Panc1 (cell line): ENCODE measurements around the gene SUPT6H. TPM values are rescaled to one million over a fixed set of nuclear protein-coding genes. Genes with fewer than 3 reads are reported as not detected.
A peak's percentile ranks its signal among the peaks of the same experiment; 100 is the strongest.

Experiments used
- ATAC-seq: fragments of 200-7000 bp; cut with Tn5 transposase; 2 replicates; pipeline ENCODE4 v1.9.1; 2020; ENCODE audit warnings: mild to moderate bottlenecking, moderate library complexity
- BruUV-seq: library from RNA; stranded (reverse); fragments of 400-500 nt; replicated peaks from 2 replicates; lab custom pipeline; 2021; lab: Mats Ljungman, UMichigan
- CTCF ChIA-PET: fragments of 300-600 bp; sonication (Branson Sonifier 250); formaldehyde crosslinking; loops from one replicate; lab custom pipeline; 2022; ENCODE audit warnings: antibody characterized with exemption; lab: Charles Lee
- POLR2A ChIA-PET: fragments of 300-600 bp; sonication (Branson Sonifier 250); formaldehyde crosslinking; loops from one replicate; lab custom pipeline; 2022; ENCODE audit warnings: antibody characterized with exemption; lab: Charles Lee
- DNase-seq: peaks from one replicate; pipeline ENCODE4 v3.0.0-alpha.2; 2010; ENCODE audit warnings: low read depth, low spot score
- H3K27ac ChIP-seq: 2 replicates; pipeline ENCODE4 v1.5.1; 2011; ENCODE audit warnings: mild to moderate bottlenecking, low read length, inconsistent platforms
- H3K27me3 ChIP-seq: fragments of 200-500 bp; sonication (Bioruptor generic); 2 replicates; pipeline ENCODE4 v1.6.0; 2014; ENCODE audit warnings: low read length, inconsistent platforms; ENCODE audit not compliant: control insufficient read depth, insufficient read depth
- H3K36me3 ChIP-seq: fragments of 200-500 bp; sonication (Bioruptor generic); 2 replicates; pipeline ENCODE4 v1.5.1; 2014; ENCODE audit warnings: inconsistent platforms, mild to moderate bottlenecking, low read length, moderate library complexity; ENCODE audit not compliant: control insufficient read depth, insufficient read depth
- H3K4me1 ChIP-seq: 2 replicates; pipeline ENCODE4 v1.5.1; 2011; ENCODE audit warnings: inconsistent platforms, mild to moderate bottlenecking, low read length, moderate library complexity; ENCODE audit not compliant: control insufficient read depth, insufficient read depth
- H3K4me3 ChIP-seq, 2 experiments: 2 replicates each; pipeline ENCODE4 v1.5.1; 2011 to 2012; ENCODE audit warnings: low read depth in 2 of 2, low read length in 2 of 2, mild to moderate bottlenecking in 2 of 2, inconsistent platforms in 1 of 2, moderate library complexity in 1 of 2
- H3K9me3 ChIP-seq: fragments of 200-500 bp; sonication (Bioruptor generic); 2 replicates; pipeline ENCODE4 v1.5.1; 2014; ENCODE audit warnings: low read depth, mild to moderate bottlenecking, inconsistent platforms, low read length, moderate library complexity; ENCODE audit not compliant: control insufficient read depth, insufficient read depth
- POLR2AphosphoS5 ChIP-seq: IDR thresholded peaks from 2 replicates; pipeline ENCODE4 v1.6.1; 2012; ENCODE audit warnings: mild to moderate bottlenecking, low read depth, low read length, moderate library complexity
- SIN3A ChIP-seq: IDR thresholded peaks from 2 replicates; pipeline ENCODE4 v1.6.1; 2012; ENCODE audit warnings: low read depth, mild to moderate bottlenecking, low read length, moderate library complexity, borderline replicate concordance; ENCODE audit not compliant: insufficient read depth
- TCF7L2 ChIP-seq: IDR thresholded peaks from 2 replicates; pipeline ENCODE4 v1.6.1; 2011; ENCODE audit warnings: mild to moderate bottlenecking, low read depth, low read length, inconsistent platforms
- in situ Hi-C: cut with HindIII; loops from 2 replicates; pipeline ENCODE4 v1.10.0; 2016; ENCODE audit warnings: low sequenced_read_pairs, low pct_unique_long_range_greater_than_20kb
- intact Hi-C: fragments of 100-400 bp; cut with micrococcal nuclease; formaldehyde crosslinking; loops from one replicate; pipeline ENCODE4 v1.10.0; 2022; ENCODE audit not compliant: unreplicated experiment
- total RNA-seq: library from RNA; stranded (reverse); gene quantifications from one replicate; pipeline ENCODE4 v1.2.1, GENCODE V29; 2021; ENCODE audit not compliant: unreplicated experiment
- TF ChIP-seq, protein P1 (sequence below), 2 experiments: IDR thresholded peaks; 2 replicates each; pipeline ENCODE4 v1.6.1; 2011 to 2012; ENCODE audit warnings: low read depth in 2 of 2, control low read depth in 1 of 2, low read length in 1 of 2, mild to moderate bottlenecking in 1 of 2, moderate library complexity in 1 of 2; ENCODE audit not compliant: insufficient read depth in 1 of 2
- TF ChIP-seq, protein P2 (sequence below): fragments of 450-650 bp; IDR thresholded peaks from 2 replicates; pipeline ENCODE4 v1.5.1; 2017; ENCODE audit warnings: mild to moderate bottlenecking

Gene SUPT6H
- total RNA-seq, 1 experiment from 2014 or later: 108 TPM

DNA sequence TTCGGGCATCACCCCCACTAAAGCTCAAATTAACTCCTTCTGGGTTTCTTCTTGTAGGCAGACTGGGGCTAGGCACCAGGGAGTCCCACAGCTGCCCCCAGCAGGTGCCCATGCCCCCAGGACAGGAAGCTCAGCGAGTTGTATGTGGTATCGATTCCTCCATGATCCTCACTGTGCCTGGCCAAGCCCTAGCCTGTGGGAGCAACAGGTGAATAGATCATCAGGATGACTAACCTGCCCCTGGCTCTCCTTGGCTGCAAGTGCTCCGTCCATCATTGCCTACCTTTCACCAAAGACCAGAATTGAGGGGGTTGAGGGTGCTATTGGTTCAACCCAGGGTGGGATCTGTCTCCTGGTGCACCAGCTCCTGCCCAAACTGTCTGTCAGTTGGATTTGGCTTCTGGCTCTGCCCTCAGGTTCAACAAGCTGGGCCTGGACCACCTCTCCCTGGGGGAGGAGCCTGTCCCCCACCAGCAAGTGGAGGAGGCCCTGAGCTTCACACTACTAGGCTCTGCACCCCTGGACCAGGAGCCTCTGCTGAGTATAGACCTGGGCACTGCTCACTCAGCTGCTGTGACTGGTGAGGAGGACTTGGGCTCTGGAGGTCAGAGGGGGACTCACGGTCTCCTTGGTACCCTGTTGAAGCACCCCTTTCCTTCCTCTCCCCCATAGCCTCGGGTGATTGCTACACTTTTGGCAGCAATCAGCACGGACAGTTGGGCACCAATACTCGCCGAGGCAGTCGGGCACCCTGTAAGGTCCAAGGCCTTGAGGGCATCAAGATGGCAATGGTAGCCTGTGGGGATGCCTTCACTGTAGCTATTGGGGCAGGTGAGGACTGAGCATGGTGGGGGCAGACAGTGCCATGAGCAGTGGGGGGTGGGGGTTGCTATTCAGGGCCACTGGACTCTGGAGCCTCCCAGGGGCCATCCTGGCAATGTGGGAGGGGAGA, 78.7 kb downstream of the SUPT6H start:
- TF ChIP-seq SIN3A: no peak
- ATAC-seq: no peak
- CTCF ChIA-PET: interaction anchor here (1.1 kb wide), 1 partner anchor 14 kb away, joined by 5 read pairs; the partner anchor contains the start of gene TLCD1
- no peak for DNase-seq
- Histone ChIP-seq H3K27ac (no peak overlapping the region), H3K27me3 (no peaks in the 10 kb centered on the region), H3K36me3 (no peaks in the 10 kb centered on the region; the same call in 1 of the 2 replicates), H3K4me3 (no peak overlapping the region), H3K4me1 (peaks cover 11% of the 10 kb centered on the region), H3K9me3 (no peaks in the 10 kb centered on the region)
- POLR2A ChIA-PET: no interaction called here
- in situ Hi-C loops (no loop called here), intact Hi-C loops (no loop called here)
- BruUV-seq: no TSS peak

DNA sequence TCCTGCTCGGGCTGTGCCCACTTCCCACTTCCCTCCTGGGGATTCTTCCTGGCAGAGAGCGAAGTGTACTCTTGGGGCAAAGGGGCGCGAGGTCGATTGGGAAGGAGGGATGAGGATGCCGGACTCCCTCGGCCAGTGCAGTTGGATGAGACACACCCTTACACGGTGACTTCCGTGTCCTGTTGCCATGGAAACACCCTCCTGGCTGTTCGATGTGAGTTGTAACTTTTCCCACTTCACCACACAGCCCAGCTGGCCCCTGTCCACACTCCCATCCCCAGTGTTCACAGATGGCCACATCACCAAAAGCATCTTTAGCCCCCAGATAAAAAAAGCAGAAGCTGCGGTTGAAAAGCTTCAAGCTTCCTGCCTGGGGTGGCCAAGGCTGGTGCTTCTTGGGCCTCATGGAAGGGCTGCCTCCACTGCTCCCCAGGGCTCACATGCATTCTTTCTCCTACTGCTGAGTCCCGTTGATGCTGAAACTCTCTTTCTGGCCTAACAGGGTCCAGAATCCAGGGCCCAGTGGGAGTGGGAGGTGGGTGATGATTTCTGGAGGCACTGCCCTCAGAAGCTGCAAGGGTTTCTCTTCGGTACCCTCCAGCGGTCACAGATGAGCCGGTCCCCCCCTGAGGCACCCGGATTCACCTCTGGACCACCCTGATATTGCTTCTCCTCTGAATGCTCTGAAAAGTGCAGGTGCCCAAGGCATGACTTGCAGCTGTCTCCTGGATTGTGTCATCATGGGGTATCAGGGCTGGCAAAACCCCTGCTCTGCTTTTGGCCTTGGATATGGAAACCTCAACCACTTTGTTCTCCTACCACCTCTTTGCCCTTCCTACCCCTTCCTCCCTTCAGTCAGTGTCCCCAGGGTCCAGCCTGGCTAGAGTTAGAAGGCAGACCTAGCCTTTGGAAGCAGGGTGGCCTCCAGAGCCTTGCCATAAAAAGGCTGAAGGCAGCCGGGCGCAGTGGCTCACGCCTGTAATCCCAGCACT, 79.6 kb downstream of the SUPT6H start:
- no peak for ATAC-seq
- POLR2A ChIA-PET: no interaction called here
- no TSS peak for BruUV-seq

More for the DNA sequence above, 79.6 kb downstream of the SUPT6H start:
- no peaks in the 10 kb centered on the region for H3K27me3 ChIP-seq
- no peak overlapping the region for H3K4me3 ChIP-seq
- H3K4me1 ChIP-seq: peaks cover 21% of the 10 kb centered on the region
- peak overlapping the region; percentile 31; the same call in 1 of the 2 replicates for H3K27ac ChIP-seq
- TF ChIP-seq, protein P1, sequence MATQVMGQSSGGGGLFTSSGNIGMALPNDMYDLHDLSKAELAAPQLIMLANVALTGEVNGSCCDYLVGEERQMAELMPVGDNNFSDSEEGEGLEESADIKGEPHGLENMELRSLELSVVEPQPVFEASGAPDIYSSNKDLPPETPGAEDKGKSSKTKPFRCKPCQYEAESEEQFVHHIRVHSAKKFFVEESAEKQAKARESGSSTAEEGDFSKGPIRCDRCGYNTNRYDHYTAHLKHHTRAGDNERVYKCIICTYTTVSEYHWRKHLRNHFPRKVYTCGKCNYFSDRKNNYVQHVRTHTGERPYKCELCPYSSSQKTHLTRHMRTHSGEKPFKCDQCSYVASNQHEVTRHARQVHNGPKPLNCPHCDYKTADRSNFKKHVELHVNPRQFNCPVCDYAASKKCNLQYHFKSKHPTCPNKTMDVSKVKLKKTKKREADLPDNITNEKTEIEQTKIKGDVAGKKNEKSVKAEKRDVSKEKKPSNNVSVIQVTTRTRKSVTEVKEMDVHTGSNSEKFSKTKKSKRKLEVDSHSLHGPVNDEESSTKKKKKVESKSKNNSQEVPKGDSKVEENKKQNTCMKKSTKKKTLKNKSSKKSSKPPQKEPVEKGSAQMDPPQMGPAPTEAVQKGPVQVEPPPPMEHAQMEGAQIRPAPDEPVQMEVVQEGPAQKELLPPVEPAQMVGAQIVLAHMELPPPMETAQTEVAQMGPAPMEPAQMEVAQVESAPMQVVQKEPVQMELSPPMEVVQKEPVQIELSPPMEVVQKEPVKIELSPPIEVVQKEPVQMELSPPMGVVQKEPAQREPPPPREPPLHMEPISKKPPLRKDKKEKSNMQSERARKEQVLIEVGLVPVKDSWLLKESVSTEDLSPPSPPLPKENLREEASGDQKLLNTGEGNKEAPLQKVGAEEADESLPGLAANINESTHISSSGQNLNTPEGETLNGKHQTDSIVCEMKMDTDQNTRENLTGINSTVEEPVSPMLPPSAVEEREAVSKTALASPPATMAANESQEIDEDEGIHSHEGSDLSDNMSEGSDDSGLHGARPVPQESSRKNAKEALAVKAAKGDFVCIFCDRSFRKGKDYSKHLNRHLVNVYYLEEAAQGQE (IDR thresholded peaks at IDR 0.05; ENCODE audit: insufficient read depth in 1 of 2, low read depth in 2 of 2, low read length in 1 of 2): no peak
- TF ChIP-seq SIN3A (no peak), TCF7L2 (no peak), POLR2AphosphoS5 (no peak)
- TF ChIP-seq, protein P2, sequence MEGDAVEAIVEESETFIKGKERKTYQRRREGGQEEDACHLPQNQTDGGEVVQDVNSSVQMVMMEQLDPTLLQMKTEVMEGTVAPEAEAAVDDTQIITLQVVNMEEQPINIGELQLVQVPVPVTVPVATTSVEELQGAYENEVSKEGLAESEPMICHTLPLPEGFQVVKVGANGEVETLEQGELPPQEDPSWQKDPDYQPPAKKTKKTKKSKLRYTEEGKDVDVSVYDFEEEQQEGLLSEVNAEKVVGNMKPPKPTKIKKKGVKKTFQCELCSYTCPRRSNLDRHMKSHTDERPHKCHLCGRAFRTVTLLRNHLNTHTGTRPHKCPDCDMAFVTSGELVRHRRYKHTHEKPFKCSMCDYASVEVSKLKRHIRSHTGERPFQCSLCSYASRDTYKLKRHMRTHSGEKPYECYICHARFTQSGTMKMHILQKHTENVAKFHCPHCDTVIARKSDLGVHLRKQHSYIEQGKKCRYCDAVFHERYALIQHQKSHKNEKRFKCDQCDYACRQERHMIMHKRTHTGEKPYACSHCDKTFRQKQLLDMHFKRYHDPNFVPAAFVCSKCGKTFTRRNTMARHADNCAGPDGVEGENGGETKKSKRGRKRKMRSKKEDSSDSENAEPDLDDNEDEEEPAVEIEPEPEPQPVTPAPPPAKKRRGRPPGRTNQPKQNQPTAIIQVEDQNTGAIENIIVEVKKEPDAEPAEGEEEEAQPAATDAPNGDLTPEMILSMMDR: no peak
- in situ Hi-C loops: no loop called here
- H3K9me3 ChIP-seq: no peaks in the 10 kb centered on the region
- intact Hi-C loops: no loop called here
- no peak for DNase-seq
- no peaks in the 10 kb centered on the region; the same call in 1 of the 2 replicates for H3K36me3 ChIP-seq
- CTCF ChIA-PET: no interaction called here
